HTERT RPE-1 (cell line): ENCODE data around the gene ADAMTS20.
"Not testable (repeated sequence)": the region's sequence is repeated elsewhere in the genome, so short reads cannot be mapped to it uniquely, and the experiment has no call there.

Experiments used
- in situ Hi-C: fragments of 300-500 bp; cut with MboI; formaldehyde crosslinking; loops from 4 replicates; pipeline ENCODE4 v1.14.3; 2020; ENCODE audit warnings: low sequenced_read_pairs

ADAMTS20 gene

GRCh38 chr12:43551971-43552559 is at the start of gene ADAMTS20:
TSS of gene ADAMTS20 (minus strand) at chr12:43552203. CDS start at chr12:43551921, 282 bp downstream.
- in situ Hi-C loops, result no loop called here

GRCh38 chr12:43599708-43600107 is 47.7 kb upstream of the ADAMTS20 start:
- in situ Hi-C loops, result no loop called here

- in situ Hi-C loops, result no loop called here
Measured at GRCh38 chr12:43599066-43599465, 47.1 kb upstream of the ADAMTS20 start.

- in situ Hi-C loops, result no loop called here
Measured at GRCh38 chr12:43590307-43590706, 38.3 kb upstream of the ADAMTS20 start.

GRCh38 chr12:43586646-43587245 is 34.7 kb upstream of the ADAMTS20 start:
- in situ Hi-C loops, result no loop called here

GRCh38 chr12:43585676-43586075 is 33.7 kb upstream of the ADAMTS20 start:
- in situ Hi-C loops, result no loop called here

GRCh38 chr12:43580601-43581000 is 28.6 kb upstream of the ADAMTS20 start:
- in situ Hi-C loops, result no loop called here

GRCh38 chr12:43579206-43579605 is 27.2 kb upstream of the ADAMTS20 start:
- in situ Hi-C loops, result no loop called here

GRCh38 chr12:43578782-43579181 is 26.8 kb upstream of the ADAMTS20 start:
- in situ Hi-C loops, result no loop called here

- in situ Hi-C loops, result no loop called here
Measured at GRCh38 chr12:43577381-43577780, 25.4 kb upstream of the ADAMTS20 start.

- in situ Hi-C loops, result no loop called here
Measured at GRCh38 chr12:43576162-43576561, 24.2 kb upstream of the ADAMTS20 start.

GRCh38 chr12:43571885-43572284 is 19.9 kb upstream of the ADAMTS20 start:
- in situ Hi-C loops, result no loop called here

GRCh38 chr12:43556057-43556456 is 4.1 kb upstream of the ADAMTS20 start:
- in situ Hi-C loops, result no loop called here

- in situ Hi-C loops, result no loop called here
Measured at GRCh38 chr12:43551279-43551970, 578 bp downstream of the ADAMTS20 start.

GRCh38 chr12:43550831-43551271 is 1.2 kb downstream of the ADAMTS20 start:
- in situ Hi-C loops, result no loop called here

- in situ Hi-C loops, result no loop called here
Measured at GRCh38 chr12:43544703-43545102, 7.3 kb downstream of the ADAMTS20 start.

- in situ Hi-C loops, result no loop called here
Measured at GRCh38 chr12:43540470-43540869, 11.5 kb downstream of the ADAMTS20 start.

- in situ Hi-C loops, result not testable (repeated sequence)
Measured at GRCh38 chr12:43537675-43538074, 14.3 kb downstream of the ADAMTS20 start.

GRCh38 chr12:43516045-43516444 is 36.0 kb downstream of the ADAMTS20 start:
- in situ Hi-C loops, result no loop called here

- in situ Hi-C loops, result no loop called here
Measured at GRCh38 chr12:43501703-43502102, 50.3 kb downstream of the ADAMTS20 start.

GRCh38 chr12:43493261-43493797 is 58.7 kb downstream of the ADAMTS20 start:
- in situ Hi-C loops, result no loop called here
